ENCODE data around the gene ACCSL.

- no peak for TF ChIP-seq CTCF (IDR thresholded peaks at IDR 0.05)
- TF ChIP-seq ZFX (IDR thresholded peaks at IDR 0.05; ENCODE audit: borderline replicate concordance) = no peak
Measured at GRCh38 chr11:44000731-44001130, 47.0 kb upstream of the ACCSL start.
